IMR-90 (cell line): ENCODE data around the gene PHF11. TPM values are rescaled to one million over a fixed set of nuclear protein-coding genes. Genes with fewer than 3 reads are reported as not detected.

Experiments used
- ATAC-seq: fragments of 200-7000 bp; cut with Tn5 transposase; 2 replicates; pipeline ENCODE4 v1.9.1; 2020; ENCODE audit warnings: low read depth, mild to moderate bottlenecking, moderate library complexity
- BruUV-seq: library from RNA; stranded (reverse); fragments of 400-500 nt; replicated peaks from 2 replicates; lab custom pipeline; 2021; lab: Mats Ljungman, UMichigan
- CTCF ChIA-PET: fragments of 300-600 bp; formaldehyde crosslinking; extraction: SDS; loops from one replicate; lab custom pipeline; 2021; ENCODE audit warnings: antibody characterized with exemption; lab: Yijun Ruan, JAX
- POLR2A ChIA-PET: fragments of 300-600 bp; sonication (Branson Sonifier 250); formaldehyde crosslinking; loops from one replicate; lab custom pipeline; 2022; ENCODE audit warnings: antibody characterized with exemption; ENCODE audit not compliant: unreplicated experiment; lab: Charles Lee
- DNase-seq: peaks from one replicate; pipeline ENCODE4 v3.0.0; 2013
- H2AFZ ChIP-seq: replicated peaks from 2 replicates; pipeline ENCODE3; 2013; ENCODE audit warnings: low read length, mild to moderate bottlenecking; ENCODE audit not compliant: poor library complexity
- H2AK5ac ChIP-seq: 2 replicates; pipeline ENCODE4 v1.6.1; 2013; ENCODE audit warnings: low read depth, low read length, inconsistent platforms
- H2AK9ac ChIP-seq: replicated peaks from 2 replicates; pipeline ENCODE3; 2013; ENCODE audit warnings: mild to moderate bottlenecking, low read depth, low read length, moderate library complexity; ENCODE audit not compliant: poor library complexity
- H2BK120ac ChIP-seq: 2 replicates; pipeline ENCODE4 v1.6.1; 2013; ENCODE audit warnings: low read depth, low read length, inconsistent platforms
- H2BK15ac ChIP-seq: 3 replicates; pipeline ENCODE4 v1.6.1; 2013; ENCODE audit warnings: low read depth, low read length, inconsistent platforms
- H2BK20ac ChIP-seq: 2 replicates; pipeline ENCODE4 v1.6.1; 2013; ENCODE audit warnings: low read depth, mild to moderate bottlenecking, inconsistent platforms, low read length, moderate library complexity
- H2BK5ac ChIP-seq: 2 replicates; pipeline ENCODE4 v1.6.1; 2013; ENCODE audit warnings: mild to moderate bottlenecking, low read depth, low read length, inconsistent platforms; ENCODE audit not compliant: poor library complexity, severe bottlenecking
- H3K14ac ChIP-seq: replicated peaks from 2 replicates; pipeline ENCODE4 v1.6.1; 2013; ENCODE audit warnings: low read depth, low read length, inconsistent platforms
- H3K18ac ChIP-seq: 2 replicates; pipeline ENCODE4 v1.6.1; 2013; ENCODE audit warnings: low read depth, low read length, control low read depth
- H3K23ac ChIP-seq: 2 replicates; pipeline ENCODE4 v1.6.1; 2013; ENCODE audit warnings: low read depth, low read length, inconsistent platforms
- H3K27ac ChIP-seq: 2 replicates; pipeline ENCODE4 v1.5.1; 2013; ENCODE audit warnings: mild to moderate bottlenecking, control low read depth, low read length; ENCODE audit not compliant: insufficient read depth
- H3K27me3 ChIP-seq: 2 replicates; pipeline ENCODE4 v1.6.1; 2013; ENCODE audit warnings: low read length; ENCODE audit not compliant: control insufficient read depth, insufficient read depth
- H3K36me3 ChIP-seq: 2 replicates; pipeline ENCODE4 v1.6.1; 2013; ENCODE audit warnings: low read length, mixed read lengths; ENCODE audit not compliant: control insufficient read depth, insufficient read depth
- H3K4ac ChIP-seq: 2 replicates; pipeline ENCODE4 v1.6.1; 2013; ENCODE audit warnings: low read depth, low read length, inconsistent platforms
- H3K4me1 ChIP-seq: 2 replicates; pipeline ENCODE4 v1.6.1; 2013; ENCODE audit warnings: low read length, mixed read lengths; ENCODE audit not compliant: control insufficient read depth, insufficient read depth
- H3K4me2 ChIP-seq: 2 replicates; pipeline ENCODE4 v1.6.1; 2013; ENCODE audit warnings: low read depth, mild to moderate bottlenecking, control low read depth, low read length, moderate library complexity
- H3K4me3 ChIP-seq: 2 replicates; pipeline ENCODE4 v1.5.1; 2013; ENCODE audit warnings: low read depth, mild to moderate bottlenecking, control low read depth, low read length, moderate library complexity; ENCODE audit not compliant: insufficient read depth
- H3K56ac ChIP-seq: 2 replicates; pipeline ENCODE4 v1.6.1; 2013; ENCODE audit warnings: low read length, inconsistent platforms; ENCODE audit not compliant: insufficient read depth; ENCODE audit errors: extremely low read depth
- H3K79me1 ChIP-seq, 2 experiments: 2 replicates each; pipeline ENCODE4 v1.6.1; 2013; ENCODE audit warnings: low read length in 2 of 2, inconsistent platforms in 1 of 2, low read depth in 1 of 2
- H3K9ac ChIP-seq: 2 replicates; pipeline ENCODE4 v1.6.1; 2013; ENCODE audit warnings: low read depth, low read length, control low read depth
- H3K9me1 ChIP-seq: 2 replicates; pipeline ENCODE4 v1.6.1; 2013; ENCODE audit warnings: low read length, inconsistent platforms; ENCODE audit not compliant: insufficient read depth
- H3K9me3 ChIP-seq: 2 replicates; pipeline ENCODE4 v1.6.1; 2013; ENCODE audit warnings: low read length; ENCODE audit not compliant: control insufficient read depth, insufficient read depth
- H4K20me1 ChIP-seq: 2 replicates; pipeline ENCODE4 v1.6.1; 2013; ENCODE audit warnings: low read length, inconsistent platforms; ENCODE audit not compliant: insufficient read depth
- H4K5ac ChIP-seq: 2 replicates; pipeline ENCODE4 v1.6.1; 2013; ENCODE audit warnings: mild to moderate bottlenecking, low read depth, low read length, control low read depth
- H4K8ac ChIP-seq, 2 experiments: 2 replicates each; pipeline ENCODE4 v1.6.1; 2013; ENCODE audit warnings: low read depth in 2 of 2, low read length in 2 of 2, control low read depth in 1 of 2, inconsistent platforms in 1 of 2
- H4K91ac ChIP-seq: 2 replicates; pipeline ENCODE4 v1.6.1; 2013; ENCODE audit warnings: low read depth, low read length, inconsistent platforms; ENCODE audit not compliant: insufficient read depth
- BHLHE40 ChIP-seq: fragments of 150-350 bp; IDR thresholded peaks from 2 replicates; pipeline ENCODE4 v1.6.1; 2016; ENCODE audit warnings: mild to moderate bottlenecking, low read depth, low read length
- CEBPB ChIP-seq: IDR thresholded peaks from 2 replicates; pipeline ENCODE4 v1.6.1; 2012; ENCODE audit warnings: low read depth, low read length, improper control_type of control experiment
- CTCF ChIP-seq: conservative IDR thresholded peaks from 2 replicates; pipeline ENCODE4 v1.5.1; 2012; ENCODE audit warnings: mild to moderate bottlenecking, low read depth, low read length, improper control_type of control experiment
- MAZ ChIP-seq: IDR thresholded peaks from 2 replicates; pipeline ENCODE4 v1.6.1; 2012; ENCODE audit warnings: low read depth, mild to moderate bottlenecking, low read length, improper control_type of control experiment, moderate library complexity, borderline replicate concordance
- NFE2L2 ChIP-seq: fragments of 150-350 bp; IDR thresholded peaks from 2 replicates; pipeline ENCODE4 v1.6.1; 2016; ENCODE audit warnings: low read depth, mild to moderate bottlenecking, low read length
- RAD21 ChIP-seq: IDR thresholded peaks from 2 replicates; pipeline ENCODE4 v1.6.1; 2012; ENCODE audit warnings: low read length, improper control_type of control experiment
- SMC3 ChIP-seq: fragments of 150-350 bp; IDR thresholded peaks from 2 replicates; pipeline ENCODE4 v1.6.1; 2016; ENCODE audit warnings: low read depth, mild to moderate bottlenecking, antibody characterized with exemption, low read length, moderate library complexity
- WGBS, 2 experiments: methylation state at CpG; one replicate each; pipeline versions ENCODE4 v1.1.5 to v1.1.7; 2013; ENCODE audit warnings: missing lambda C conversion rate in 2 of 2; ENCODE audit not compliant: insufficient read length in 1 of 2; ENCODE audit errors: extremely low coverage in 2 of 2; 5-methylcytosine and 5-hydroxymethylcytosine counted together
- dilution Hi-C: fragments of 300-500 bp; cut with HindIII; formaldehyde crosslinking; loops from one replicate; pipeline ENCODE4 v1.14.3; 2018; ENCODE audit warnings: low sequenced_read_pairs; ENCODE audit not compliant: unreplicated experiment
- in situ Hi-C: fragments of 300-500 bp; cut with MboI; formaldehyde crosslinking; loops from 3 replicates; pipeline ENCODE4 v1.14.3; 2019; ENCODE audit warnings: low sequenced_read_pairs, inconsistent platforms, mixed read lengths
- intact Hi-C: fragments of 100-400 bp; cut with micrococcal nuclease; formaldehyde crosslinking; loops from 2 replicates; pipeline ENCODE4 v1.10.0; 2022
- polyA plus RNA-seq, 3 experiments: library from polyadenylated mRNA; depleted of rRNA; stranded (reverse); fragments of >200 nt; gene quantifications; 2 replicates each; pipeline ENCODE4 v1.2.3, GENCODE V29; 2012; ENCODE audit warnings: low replicate concordance in 1 of 3
- total RNA-seq: library from RNA; depleted of rRNA; stranded (reverse); fragments of >200 nt; gene quantifications from 2 replicates; pipeline ENCODE4 v1.2.3, GENCODE V29; 2012

Gene PHF11
- total and polyA plus RNA-seq, 2 of the 4 experiments (the other 2 are of a cell fraction): 3.9 to 15.4 TPM

GRCh38 chr13:49571299-49572240, 75.8 kb downstream of the PHF11 start:
- WGBS, 2 experiments: 95% methylated on average over 4 of the region's 8 CpGs; no CpG with 5 or more reads in 1 of the 2 experiments

More at GRCh38 chr13:49571299-49572240, 75.8 kb downstream of the PHF11 start:
- intact Hi-C loops (no loop called here), in situ Hi-C loops (no loop called here), dilution Hi-C loops (no loop called here)
- no peak overlapping the region for H3K4ac ChIP-seq
- no peak overlapping the region for H3K18ac ChIP-seq
- no peak overlapping the region for H2AFZ ChIP-seq
- no peak overlapping the region for H2BK15ac ChIP-seq
- H3K23ac ChIP-seq: no peak overlapping the region
- TF ChIP-seq NFE2L2 (no peak), SMC3 (no peak), CEBPB (no peak), RAD21 (no peak), BHLHE40 (no peak), CTCF (no peak), MAZ (no peak)
- H4K5ac ChIP-seq: no peak overlapping the region
- H2AK9ac ChIP-seq: no peak overlapping the region
- H3K79me1 ChIP-seq: peaks cover 7 to 32% of the 10 kb centered on the region in 2 experiments
- no peak overlapping the region for H3K56ac ChIP-seq
- H3K4me2 ChIP-seq: no peak overlapping the region
- DNase-seq (no peak), ATAC-seq (no peak)
- H2BK120ac ChIP-seq: no peak overlapping the region
- H3K9me3 ChIP-seq: no peaks in the 10 kb centered on the region
- H3K14ac ChIP-seq: no peak overlapping the region
- 0 out of 2 replicates have a peak, but pooled peaks cover 3% of the 10 kb centered on the region for H4K20me1 ChIP-seq
- peaks cover 2% of the 10 kb centered on the region for H3K36me3 ChIP-seq
- H2AK5ac ChIP-seq: no peak overlapping the region
- CTCF ChIA-PET: no interaction called here
- no TSS peak for BruUV-seq
- POLR2A ChIA-PET: interaction anchor here (0.5 kb wide), 1 partner anchor 15 kb away, joined by 6 read pairs; no protein-coding TSS in a partner anchor
- no peak overlapping the region for H3K9ac ChIP-seq
- peaks cover 3% of the 10 kb centered on the region; the same call in 1 of the 2 replicates for H3K4me1 ChIP-seq
- H2BK5ac ChIP-seq: no peak overlapping the region
- H4K91ac ChIP-seq: no peak overlapping the region
- H3K27ac ChIP-seq: no peak overlapping the region
- no peak overlapping the region for H4K8ac ChIP-seq
- H3K4me3 ChIP-seq: no peak overlapping the region
- no peaks in the 10 kb centered on the region for H3K27me3 ChIP-seq
- no peak overlapping the region for H2BK20ac ChIP-seq
- peaks cover 10% of the 10 kb centered on the region for H3K9me1 ChIP-seq
